IPS-NIHi7 (cell line): ENCODE data around the gene TRIM40.
"Not testable (repeated sequence)": the region's sequence is repeated elsewhere in the genome, so short reads cannot be mapped to it uniquely, and the experiment has no call there.

Experiments used
- DNase-seq: peaks from one replicate; pipeline ENCODE4 v3.0.0; 2012; ENCODE audit warnings: mixed read lengths; ENCODE audit errors: extremely low spot score

The TRIM40 gene

GRCh38 chr6:30113841-30114240 lies 22.1 kb upstream of the TRIM40 start:
- DNase-seq, result no peak

GRCh38 chr6:30116724-30117123 lies 19.2 kb upstream of the TRIM40 start:
- DNase-seq, result no peak

DNA sequence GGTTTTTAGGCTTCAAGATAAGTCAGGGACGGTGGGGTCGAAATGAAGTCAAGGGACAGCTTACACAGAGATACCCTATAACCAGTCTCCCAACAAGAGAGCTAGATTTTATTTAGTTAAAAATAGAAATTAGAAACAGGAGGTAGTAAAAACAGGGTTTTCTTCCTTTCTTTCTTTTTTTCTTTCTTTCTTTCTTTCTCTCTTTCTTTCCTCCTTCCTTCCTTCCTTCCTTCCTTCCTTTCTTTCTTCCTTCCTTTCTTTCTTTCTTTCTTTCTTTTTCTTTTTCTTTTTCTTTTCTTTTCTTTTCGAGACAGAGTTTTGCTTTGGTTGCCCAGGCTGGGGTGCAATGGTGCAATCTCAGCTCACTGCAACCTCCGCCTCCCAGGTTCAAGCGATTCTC lies 17.2 kb upstream of the TRIM40 start:
- not testable (repeated sequence) for DNase-seq

GRCh38 chr6:30121446-30122366 lies 14.2 kb upstream of the TRIM40 start:
- no peak for DNase-seq

DNA sequence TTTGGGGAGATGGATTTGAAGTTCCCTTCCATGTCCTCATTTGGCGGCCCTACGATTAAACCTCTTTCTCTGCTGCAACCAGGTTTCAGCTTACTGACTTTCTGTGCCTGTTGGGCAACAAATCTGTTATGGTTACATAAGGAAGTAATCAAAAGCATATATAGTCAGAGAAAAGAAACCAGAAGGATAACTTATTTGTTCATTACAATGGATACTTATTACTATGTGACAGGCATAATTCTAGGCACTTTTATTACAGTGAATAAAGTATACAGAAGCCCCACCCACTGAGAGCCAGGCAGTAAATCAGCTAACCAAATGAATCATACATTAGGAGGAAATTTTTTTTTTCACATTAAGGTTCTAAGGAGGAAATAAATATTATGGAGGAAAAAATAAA lies 13.4 kb upstream of the TRIM40 start:
- DNase-seq, result no peak

DNA sequence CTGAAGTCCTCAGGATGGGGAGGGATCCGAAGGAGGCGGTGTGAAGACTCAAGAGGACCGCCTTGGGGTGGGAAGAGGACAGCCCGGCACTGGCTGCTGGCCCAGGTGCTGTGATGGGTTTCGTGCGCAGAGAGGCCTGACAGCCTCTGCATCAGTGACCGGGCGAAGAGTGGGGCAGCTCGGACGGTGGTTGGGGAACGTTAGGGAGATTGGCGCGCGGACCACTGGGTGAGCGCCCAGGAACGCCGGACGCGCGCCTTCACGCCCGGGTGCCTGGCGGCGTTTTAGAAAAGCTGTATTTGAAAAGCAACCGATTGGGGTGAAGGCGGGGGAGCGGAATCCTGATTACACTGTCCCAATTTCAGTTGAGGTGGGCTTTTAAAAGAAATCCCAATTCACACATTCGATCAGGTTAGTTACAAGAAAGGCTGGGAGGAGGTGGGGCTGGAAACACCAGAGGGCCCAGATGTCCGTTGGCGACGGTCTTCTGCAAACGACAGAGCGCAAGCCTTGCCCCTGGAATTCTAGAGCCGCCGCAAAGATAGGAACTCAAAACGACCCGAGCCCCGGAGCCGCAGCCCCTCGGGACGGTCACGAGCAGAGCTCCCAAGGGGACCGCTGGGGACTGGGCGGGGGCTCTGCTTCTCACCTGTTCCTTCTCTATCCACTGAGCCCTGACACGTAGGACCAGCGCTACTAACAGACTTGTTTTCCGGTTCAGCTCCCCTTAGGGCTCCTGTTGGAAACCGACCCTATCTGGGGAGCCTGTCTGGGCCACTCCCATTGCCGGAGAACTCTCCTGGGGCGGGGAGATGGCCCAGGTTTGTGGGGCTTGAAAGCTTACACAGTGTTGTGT lies 8.5 kb upstream of the TRIM40 start:
- peak; percentile 62 for DNase-seq

DNA sequence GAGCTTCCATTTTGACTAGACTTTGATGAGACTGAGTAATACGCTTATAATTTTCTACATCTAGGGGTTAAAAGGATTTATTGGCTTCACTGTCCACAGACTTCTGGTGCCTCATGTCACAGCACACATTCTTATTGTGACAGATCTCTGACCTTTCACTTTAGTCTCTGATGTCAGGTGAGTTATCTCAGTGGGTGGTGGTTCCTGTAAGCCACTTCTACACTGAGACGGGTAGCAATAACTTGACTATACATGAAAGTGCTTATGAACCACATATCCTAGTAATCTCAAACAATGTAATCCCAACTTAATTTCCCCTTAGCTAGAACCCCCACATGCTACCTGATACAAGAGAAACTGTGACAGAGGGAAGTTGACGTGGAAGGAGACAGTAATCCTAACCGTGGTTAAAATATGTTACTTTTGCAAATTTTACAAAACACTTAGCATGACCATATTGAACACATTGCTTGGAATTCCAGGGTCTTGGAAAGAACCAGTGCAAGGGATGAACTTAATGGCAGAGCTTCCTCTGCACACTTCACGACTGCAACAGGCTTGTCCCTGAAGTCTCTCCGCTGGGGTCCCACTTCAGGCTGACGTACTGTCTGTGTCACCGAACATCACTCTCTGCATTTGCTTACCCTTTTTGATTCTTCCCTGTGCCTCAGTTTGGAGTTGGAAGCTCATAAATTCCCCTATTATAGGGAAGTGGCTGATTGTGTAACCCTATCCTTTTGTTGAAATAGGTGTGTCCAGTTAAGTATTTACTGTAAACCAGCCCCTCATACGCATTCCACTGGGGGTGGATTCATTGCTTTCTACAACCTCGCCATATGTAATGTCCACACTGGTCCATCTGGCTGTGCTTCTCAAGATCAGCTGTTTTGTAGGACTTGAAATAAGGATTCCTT lies 6.4 kb upstream of the TRIM40 start:
- DNase-seq, result no peak

GRCh38 chr6:30130179-30130679 lies 5.7 kb upstream of the TRIM40 start:
- DNase-seq, result no peak

DNA sequence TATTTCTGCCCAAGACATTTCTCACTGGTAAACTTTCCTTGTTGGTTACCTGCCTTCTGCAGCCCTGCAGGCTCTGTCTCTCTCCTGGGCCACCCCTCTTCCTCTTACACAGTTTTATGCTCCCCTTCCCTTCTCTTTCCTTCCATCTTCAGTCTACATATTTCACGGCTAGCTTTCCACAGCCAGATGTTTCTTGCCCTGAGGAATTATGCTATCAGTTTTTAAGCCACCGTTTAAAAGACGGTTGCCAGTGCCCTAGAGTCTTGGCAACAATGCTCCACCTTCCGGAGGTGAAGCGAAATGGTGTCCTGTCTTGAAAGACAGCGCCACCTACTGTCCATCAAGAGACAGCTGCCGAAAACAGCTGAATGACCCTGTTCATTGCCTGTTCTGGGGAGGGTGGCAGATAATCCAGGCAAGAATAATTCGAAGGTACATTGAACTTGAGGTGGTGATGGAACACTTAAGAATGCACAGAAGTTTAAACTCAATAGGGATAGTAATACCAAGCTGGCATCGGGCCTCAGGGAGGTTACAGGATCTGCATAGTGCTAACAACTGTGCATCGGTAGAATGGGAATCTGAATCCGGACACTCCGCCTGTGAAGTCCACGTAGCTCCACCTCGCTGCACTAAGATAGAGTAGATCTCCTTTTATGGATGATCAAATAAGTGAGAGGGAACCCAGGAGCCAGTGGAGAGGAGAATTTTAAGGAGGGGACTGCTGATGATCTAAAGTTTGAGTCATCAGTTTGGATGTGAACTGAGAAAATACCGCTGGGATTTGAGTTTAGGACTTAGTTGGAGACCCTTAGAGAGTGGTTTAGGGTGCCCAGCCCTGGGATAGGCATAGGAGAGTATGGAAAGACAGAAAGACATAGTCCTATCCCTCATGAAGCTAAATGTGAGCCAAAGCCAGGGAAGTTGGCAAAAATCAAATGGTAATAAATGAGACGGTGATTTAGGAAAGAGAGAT lies 4.8 kb upstream of the TRIM40 start:
- peak; percentile 91 for DNase-seq

DNA sequence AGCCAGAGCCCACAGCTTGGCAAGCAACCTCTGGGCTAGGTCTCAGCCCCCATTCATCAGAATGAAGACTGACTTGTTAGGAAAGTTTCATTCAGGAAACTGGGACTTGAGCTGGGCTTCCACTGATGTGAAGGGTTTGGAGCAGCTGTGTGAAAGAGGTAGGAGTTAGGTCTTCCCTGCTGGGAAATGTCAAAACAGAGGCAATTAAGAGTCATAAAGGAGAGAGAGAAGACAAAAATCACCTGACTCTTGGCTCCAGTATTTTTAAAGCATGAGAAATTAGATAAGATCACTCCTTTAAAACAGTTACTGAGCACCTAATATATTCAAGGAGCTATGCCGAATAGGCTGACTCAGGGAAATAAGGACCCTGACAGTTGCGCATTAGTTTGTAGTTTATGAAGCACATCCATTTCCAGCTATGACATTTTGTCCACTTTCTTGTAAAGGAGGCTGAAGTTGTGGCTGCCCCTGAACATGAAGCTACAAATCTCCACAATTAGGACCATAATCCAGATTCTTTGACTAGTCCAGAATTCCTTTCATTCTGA lies 3.9 kb upstream of the TRIM40 start:
- DNase-seq, result no peak

DNA sequence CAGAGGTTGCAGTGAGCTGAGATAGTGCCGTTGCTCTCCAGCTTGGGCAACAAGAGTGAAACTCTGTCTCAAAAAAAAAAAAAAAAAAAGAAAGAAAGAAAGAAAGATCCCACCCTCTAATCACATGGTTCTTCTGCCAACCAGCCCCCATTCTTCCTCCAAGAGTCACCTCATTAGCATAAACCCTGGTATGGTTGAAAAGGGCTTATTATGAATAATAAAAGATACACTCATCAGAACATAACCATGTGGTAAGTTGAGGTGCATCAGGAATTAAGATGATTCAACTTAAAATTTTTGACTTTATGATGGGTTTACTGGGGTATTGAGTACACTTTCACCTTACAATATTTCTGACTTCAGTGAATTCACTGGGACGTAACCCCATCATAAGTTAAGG lies 793 bp upstream of the TRIM40 start:
- DNase-seq, result no peak

- DNase-seq, result no peak
Observed at GRCh38 chr6:30136570-30137286, 788 bp downstream of the TRIM40 start.

DNA sequence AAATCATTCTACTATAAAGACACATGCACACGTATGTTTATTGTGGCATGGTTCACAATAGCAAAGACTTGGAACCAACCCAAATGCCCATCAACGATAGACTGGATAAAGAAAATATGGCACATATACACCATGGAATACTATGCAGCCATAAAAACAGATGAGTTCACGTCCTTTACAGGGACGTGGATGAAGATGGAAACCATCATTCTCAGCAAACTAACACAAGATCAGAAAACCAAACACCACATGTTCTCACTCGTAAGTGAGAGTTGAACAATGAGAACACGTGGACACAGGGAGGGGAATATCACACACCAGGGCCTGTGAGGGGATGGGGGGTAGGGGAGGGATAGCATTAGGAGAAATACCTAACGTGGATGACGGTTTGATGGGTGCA lies 4.3 kb downstream of the TRIM40 start:
- DNase-seq, result not testable (repeated sequence)

- no peak for DNase-seq
Observed at GRCh38 chr6:30142665-30143064, 6.7 kb downstream of the TRIM40 start.

- DNase-seq, result no peak
Observed at GRCh38 chr6:30143780-30144179, 7.8 kb downstream of the TRIM40 start.

- no peak for DNase-seq
Observed at GRCh38 chr6:30144811-30145210, 8.9 kb downstream of the TRIM40 start.

GRCh38 chr6:30145818-30146217 lies 9.9 kb downstream of the TRIM40 start:
- DNase-seq, result no peak

- no peak for DNase-seq
Observed at GRCh38 chr6:30147096-30147495, 11.2 kb downstream of the TRIM40 start.

DNA sequence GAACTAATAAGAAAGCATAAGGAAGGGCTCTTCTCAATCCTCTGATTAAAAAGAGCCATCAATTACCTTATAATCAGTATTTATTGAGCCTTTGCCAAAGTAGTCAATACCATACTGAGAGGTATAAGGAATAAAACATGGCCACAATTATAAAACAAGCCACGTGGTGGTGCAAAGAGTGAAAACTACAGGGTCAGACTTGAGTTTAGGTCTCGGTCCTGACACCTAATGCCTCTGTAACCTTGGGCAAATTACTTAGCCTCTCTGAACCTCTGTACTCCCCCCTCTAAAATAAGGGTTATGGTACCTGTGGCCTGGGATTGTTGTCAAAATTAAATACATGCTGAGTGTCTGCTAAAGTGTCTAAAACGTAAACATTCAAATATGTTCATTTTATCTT lies 13.3 kb downstream of the TRIM40 start:
- no peak for DNase-seq
